K562 (cell line): ENCODE results near the gene SDK1. TPM values are rescaled to one million over a fixed set of nuclear protein-coding genes. Genes with fewer than 3 reads are reported as not detected.

ENCODE experiments used
- DPF2 ChIP-seq: fragments of 450-650 bp; IDR thresholded peaks from 2 replicates; pipeline ENCODE4 v1.6.1; 2016
- ETV1 ChIP-seq: fragments of 450-650 bp; conservative IDR thresholded peaks from 2 replicates; pipeline ENCODE4 v1.6.1; 2016; ENCODE audit warnings: missing genetic modification characterization, control low read depth, low read depth, missing compliant biosample characterization
- ETV6 ChIP-seq, 3 experiments: fragments of 150-350 bp in 1 of 3; sonication (generic) in 1 of 3; formaldehyde crosslinking in 1 of 3; IDR thresholded peaks; 2 replicates each; pipeline versions ENCODE4 v1.6.1 to v1.8.0; 2014 to 2022; ENCODE audit warnings: borderline replicate concordance in 2 of 3, low read depth in 2 of 3, antibody characterized with exemption in 1 of 3, low read length in 1 of 3, mild to moderate bottlenecking in 1 of 3, missing genetic modification reagents in 1 of 3
- IRF2 ChIP-seq: sonication (generic); formaldehyde crosslinking; IDR thresholded peaks from 2 replicates; pipeline ENCODE4 v1.8.1; 2022; ENCODE audit warnings: mild to moderate bottlenecking, missing genetic modification reagents
- PCBP1 ChIP-seq: fragments of 200-400 bp; formaldehyde crosslinking; IDR thresholded peaks from 2 replicates; pipeline ENCODE4 v1.6.1; 2018; ENCODE audit warnings: mild to moderate bottlenecking, low read depth, low read length; ENCODE audit not compliant: poor library complexity, severe bottlenecking
- RAD21 ChIP-seq, 2 experiments: fragments of 250-450 bp in 1 of 2; fragments of 450-650 bp in 1 of 2; sonication (Bioruptor Pico) in 1 of 2; formaldehyde crosslinking in 1 of 2; IDR thresholded peaks in 1 of 2; conservative IDR thresholded peaks in 1 of 2; 2 replicates each; pipeline versions ENCODE4 v1.4.0 to v1.8.0; 2020 to 2022; ENCODE audit warnings: mild to moderate bottlenecking in 2 of 2, moderate library complexity in 1 of 2
- SAP30 ChIP-seq: fragments of 200-600 bp; sonication (generic); IDR thresholded peaks from 2 replicates; pipeline ENCODE4 v1.6.1; 2012; ENCODE audit warnings: borderline replicate concordance, low read depth, mild to moderate bottlenecking, moderate library complexity, low read length, control low read depth, inconsistent platforms; ENCODE audit not compliant: insufficient read depth, poor library complexity, severe bottlenecking
- ZBTB7A ChIP-seq: IDR thresholded peaks from 2 replicates; pipeline ENCODE4 v1.6.1; 2011; ENCODE audit warnings: low read depth, mild to moderate bottlenecking, low read length, moderate library complexity, borderline replicate concordance; ENCODE audit not compliant: control insufficient read depth
- ZNF77 ChIP-seq: fragments of 250-450 bp; sonication (Bioruptor Pico); IDR thresholded peaks from 2 replicates; pipeline ENCODE4 v1.5.0; 2020
- polyA plus RNA-seq, 8 experiments: library from polyadenylated mRNA; depleted of rRNA in 4 of 8; stranded (reverse) in 5 of 8; unstranded in 3 of 8; fragments of >200 nt; fragmentation: Nextera tagmentation in 2 of 8; fragmentation: Illumina TruSeq in 1 of 8; extraction: Ambion mirVana in 2 of 8; extraction: Trizol in 1 of 8; gene quantifications; 2 replicates each; pipeline versions ENCODE4 v1.2.1 to v1.2.3, GENCODE V29; 2011 to 2014; ENCODE audit warnings: inconsistent platforms in 1 of 8, missing spikeins in 1 of 8
- total RNA-seq, 7 experiments: library from RNA; depleted of rRNA in 6 of 7; stranded (reverse); fragments of >200 nt in 6 of 7; fragmentation: Illumina TruSeq in 2 of 7; extraction: Trizol in 2 of 7; gene quantifications; 2 replicates each; pipeline versions ENCODE4 v1.2.1 to v1.2.3, GENCODE V29; 2011 to 2021; ENCODE audit warnings: low replicate concordance in 1 of 7

SDK1 gene
- total and polyA plus RNA-seq, 9 of the 15 experiments (the other 6 are each of a cell fraction or from before 2014, with no cell fraction given) = 0.16 TPM; not detected in 8

DNA sequence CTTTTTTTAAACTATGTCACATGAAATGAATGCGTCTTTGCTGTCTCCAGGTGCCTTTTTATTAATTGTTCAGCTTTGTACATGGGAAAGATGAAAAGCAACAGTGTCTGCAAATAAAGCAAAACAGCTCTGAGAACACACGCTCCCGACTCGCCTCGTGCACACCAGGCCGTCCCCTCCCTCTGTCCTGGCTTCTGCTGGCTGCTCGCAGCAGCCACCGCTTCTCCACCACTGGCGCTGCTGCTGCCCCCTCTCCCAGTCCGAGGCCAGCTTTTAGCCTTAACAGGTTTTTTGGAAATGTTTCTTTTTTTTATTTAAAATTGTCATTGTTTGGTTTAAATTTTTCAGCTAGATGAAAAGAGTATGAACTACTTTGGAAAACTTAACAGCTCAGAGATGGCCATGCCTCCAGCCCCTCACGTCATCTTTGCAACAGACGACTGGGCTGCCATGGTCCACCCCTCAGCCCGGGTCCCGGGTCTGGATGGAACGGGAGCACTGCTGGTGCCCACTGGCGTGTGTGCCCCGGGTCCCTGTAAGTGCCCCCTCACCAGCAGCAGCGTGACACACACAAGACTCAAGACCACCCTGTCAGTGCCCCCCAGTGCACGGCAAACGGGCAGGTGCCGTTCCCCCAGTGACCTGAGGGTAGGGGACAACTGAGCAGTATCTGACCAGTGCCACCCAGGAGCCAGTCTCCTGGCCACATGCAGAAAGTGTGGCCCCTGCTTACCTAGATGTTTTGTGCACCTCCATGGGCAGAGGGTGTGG is 965.4 kb downstream of the SDK1 start (continued):
- TF ChIP-seq IRF2 (CRISPR knock-in tag) = no peak
- no peak for TF ChIP-seq PCBP1
- TF ChIP-seq RAD21 (CRISPR knock-in tag; conservative IDR thresholded peaks at IDR 0.05 in 1 of 2, IDR thresholded peaks at IDR 0.05 in 1 of 2) = no peak
- no peak for TF ChIP-seq ZNF77 (CRISPR knock-in tag)
- no peak for TF ChIP-seq DPF2
- TF ChIP-seq ZBTB7A = no peak
- no peak for TF ChIP-seq SAP30
- TF ChIP-seq ETV6 (IDR thresholded peaks at IDR 0.05; ENCODE audit: borderline replicate concordance in 1 of 2, low read depth in 2 of 2, low read length in 1 of 2) = no peak
- TF ChIP-seq ETV6 (CRISPR knock-in tag; IDR thresholded peaks at IDR 0.05; ENCODE audit: borderline replicate concordance) = no peak
- no peak for TF ChIP-seq ETV1 (tag)
